Stimulated activated CD4-positive, alpha-beta T cell treated with anti-CD3 and anti-CD28 coated beads, Interleukin-1b, Interleukin-23, amount 100 ng/mL, for 1 hour (primary cell): ENCODE results near the gene STIP1.
A peak's percentile ranks its signal among the peaks of the same experiment; 100 is the strongest.

Source experiments
- DNase-seq, 2 donors: peaks; one replicate each; pipeline ENCODE4 v3.0.0-alpha.2; 2020; ENCODE audit warnings: low read depth in 2 of 2

Gene STIP1

DNA sequence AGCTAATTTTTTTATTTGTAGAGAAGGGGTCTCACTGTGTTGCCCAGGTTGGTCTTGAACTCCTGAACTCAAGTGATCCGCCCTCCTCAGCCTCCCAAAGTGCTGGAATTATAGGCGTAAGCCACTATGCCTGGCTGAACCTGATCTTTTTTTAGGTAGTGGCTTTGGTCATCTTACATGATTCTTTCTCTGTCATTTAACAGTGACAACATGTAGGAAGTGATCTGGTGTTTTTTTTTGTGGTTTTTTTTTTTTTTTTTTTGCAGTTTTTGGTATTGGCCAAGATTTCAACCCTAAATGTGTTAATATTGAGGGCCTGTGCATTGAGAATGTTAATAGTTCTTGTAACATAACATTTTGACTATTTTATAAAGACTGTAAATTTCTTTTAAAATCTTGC is 12.5 kb downstream of the STIP1 start:
- DNase-seq = no peak

DNA sequence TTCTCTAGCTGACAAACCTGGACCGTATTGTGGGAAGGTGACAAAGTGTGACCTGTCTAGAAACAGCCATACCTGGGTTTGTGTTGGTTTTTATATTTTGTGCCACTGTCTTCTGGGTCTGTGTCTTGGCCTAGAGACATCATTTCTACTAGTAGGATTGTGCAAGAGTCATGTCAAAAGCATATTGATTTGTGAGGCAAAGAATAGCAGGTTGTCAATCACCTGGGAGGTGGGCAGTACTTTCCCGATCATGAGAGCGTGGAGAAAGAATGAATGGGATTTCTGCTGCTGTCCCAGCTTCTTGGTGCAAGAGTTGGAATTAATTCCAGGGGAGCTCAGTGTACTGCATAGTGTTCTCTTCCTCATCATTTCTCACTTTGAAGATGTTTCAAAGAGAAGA is 15.6 kb downstream of the STIP1 start:
- DNase-seq = no peak

DNA sequence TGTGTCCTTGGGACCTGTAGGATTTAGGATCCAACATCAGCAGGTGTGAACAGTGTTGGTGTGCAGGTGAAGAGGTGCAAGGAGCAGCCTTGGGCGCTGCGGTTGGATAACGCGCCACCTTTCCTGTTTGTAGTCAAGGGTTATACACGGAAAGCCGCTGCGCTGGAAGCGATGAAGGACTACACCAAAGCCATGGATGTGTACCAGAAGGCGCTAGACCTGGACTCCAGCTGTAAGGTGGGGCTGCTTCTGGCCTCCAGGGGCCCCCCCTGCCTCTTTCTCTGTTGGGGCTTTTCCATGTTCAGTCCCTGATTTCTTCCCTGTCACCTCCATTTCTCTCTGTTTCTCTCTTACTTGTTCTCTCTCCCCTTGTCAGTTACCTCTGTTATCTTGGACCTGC is 17.0 kb downstream of the STIP1 start:
- no peak for DNase-seq

DNA sequence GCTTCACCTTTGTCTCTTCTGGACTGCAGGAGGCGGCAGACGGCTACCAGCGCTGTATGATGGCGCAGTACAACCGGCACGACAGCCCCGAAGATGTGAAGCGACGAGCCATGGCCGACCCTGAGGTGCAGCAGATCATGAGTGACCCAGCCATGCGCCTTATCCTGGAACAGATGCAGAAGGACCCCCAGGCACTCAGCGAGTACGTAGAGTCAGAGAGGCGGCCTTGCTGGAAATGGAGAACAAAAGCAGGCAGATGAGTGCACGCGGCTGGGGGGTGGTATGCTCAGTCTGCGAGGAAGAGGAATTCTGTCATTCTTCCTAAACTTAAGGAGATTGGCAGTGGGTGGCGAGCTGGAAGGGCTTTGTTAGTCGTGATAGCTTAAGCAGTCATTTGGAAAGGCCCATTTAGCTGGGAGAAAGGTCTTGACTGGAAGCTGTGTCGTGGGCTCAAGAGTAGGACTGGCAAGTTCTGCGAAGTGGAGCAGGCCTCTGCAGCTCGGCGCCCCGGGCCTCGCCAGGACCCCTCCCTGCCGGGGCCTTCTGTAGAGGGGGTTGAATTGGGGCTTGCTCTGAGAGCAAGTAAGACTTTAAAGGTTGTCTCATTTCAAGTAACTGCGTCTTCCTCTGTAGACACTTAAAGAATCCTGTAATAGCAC is 17.6 kb downstream of the STIP1 start:
- no peak for DNase-seq

DNA sequence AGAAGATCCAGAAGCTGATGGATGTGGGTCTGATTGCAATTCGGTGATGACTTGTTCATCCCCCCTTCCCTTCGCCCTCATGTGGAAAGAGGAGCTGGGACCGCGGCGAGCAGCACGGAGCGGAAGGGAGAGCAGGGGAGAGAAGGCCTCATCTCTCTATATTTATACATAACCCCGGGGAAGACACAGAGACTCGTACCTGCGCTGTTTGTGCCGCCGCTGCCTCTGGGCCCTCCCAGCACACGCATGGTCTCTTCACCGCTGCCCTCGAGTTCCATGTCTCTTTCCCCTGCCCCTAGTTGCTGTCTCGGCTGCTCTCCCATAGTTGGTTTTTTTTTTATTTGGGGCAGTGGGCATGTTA is 18.1 kb downstream of the STIP1 start:
- no peak for DNase-seq

DNA sequence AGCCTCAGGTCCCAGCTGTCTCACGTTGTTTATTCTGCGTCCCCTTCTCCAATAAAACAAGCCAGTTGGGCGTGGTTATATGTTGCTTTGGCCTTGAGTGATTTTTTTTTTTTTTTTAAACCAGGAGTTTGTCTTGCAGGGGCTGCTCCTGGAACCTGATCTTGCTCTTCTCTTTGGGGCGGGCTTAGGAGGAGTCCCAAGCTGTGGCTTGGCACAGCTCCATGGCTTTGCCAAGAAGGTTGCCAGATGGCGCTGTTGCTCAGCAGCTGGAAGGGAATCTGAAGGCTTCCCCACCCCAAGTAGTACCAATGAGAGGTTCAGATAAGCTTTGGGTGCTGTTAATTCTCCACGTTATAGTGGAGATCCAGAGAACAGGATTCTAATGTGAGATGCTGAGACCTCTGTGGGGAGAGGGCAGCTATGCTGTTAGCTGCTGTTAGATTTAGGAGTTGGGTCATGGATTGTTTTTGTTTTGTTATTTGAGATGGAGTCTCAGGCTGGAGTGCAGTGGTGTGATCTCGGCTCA is 18.6 kb downstream of the STIP1 start:
- DNase-seq = peak in 1 of 2 donors; percentile 64

DNA sequence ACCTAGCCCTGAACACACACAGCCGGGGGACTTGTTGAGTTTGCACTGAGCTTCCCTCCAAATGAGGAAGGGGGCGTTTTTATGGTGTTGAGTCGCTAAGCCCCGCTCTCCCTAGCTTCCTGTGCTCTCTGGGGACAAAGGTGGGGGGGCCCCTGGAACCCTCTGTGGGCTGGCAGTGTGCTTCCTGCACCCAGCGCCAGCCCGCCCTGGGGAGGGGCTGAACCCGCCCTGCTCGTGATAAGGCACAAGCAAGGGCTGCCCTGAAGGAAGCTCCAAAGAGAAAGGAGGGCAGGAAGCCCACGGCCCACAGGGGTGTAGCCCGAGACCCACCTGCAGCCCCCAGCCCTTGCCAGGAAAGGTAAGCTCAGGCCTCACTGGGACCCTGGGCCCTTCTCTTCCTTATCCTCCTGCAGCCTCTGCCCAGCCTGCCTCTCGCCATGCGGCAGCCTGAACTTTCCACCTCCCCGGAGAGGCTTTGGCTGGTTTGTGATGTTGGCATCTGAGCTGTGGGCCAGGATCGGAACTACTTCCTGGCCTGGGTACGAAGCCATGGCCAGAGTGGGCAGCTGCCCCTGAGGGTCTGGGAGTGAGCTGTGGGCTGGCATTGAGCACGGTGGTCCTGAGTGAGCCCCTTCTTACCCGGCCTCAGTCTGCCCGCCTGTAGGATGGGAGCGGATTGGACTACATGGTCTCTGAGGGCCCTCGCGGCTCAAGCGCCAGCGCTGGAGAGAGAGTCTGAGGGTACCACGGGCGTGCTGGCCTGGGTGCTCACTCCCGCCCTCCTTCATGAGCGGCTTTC is 20.7 kb downstream of the STIP1 start, which contains the start of gene FERMT3:
FERMT3 (plus strand) TSS at position 265 of the 799 bp plus-strand sequence. CDS start 644 bp downstream, outside the sequence.
- DNase-seq = no peak

DNA sequence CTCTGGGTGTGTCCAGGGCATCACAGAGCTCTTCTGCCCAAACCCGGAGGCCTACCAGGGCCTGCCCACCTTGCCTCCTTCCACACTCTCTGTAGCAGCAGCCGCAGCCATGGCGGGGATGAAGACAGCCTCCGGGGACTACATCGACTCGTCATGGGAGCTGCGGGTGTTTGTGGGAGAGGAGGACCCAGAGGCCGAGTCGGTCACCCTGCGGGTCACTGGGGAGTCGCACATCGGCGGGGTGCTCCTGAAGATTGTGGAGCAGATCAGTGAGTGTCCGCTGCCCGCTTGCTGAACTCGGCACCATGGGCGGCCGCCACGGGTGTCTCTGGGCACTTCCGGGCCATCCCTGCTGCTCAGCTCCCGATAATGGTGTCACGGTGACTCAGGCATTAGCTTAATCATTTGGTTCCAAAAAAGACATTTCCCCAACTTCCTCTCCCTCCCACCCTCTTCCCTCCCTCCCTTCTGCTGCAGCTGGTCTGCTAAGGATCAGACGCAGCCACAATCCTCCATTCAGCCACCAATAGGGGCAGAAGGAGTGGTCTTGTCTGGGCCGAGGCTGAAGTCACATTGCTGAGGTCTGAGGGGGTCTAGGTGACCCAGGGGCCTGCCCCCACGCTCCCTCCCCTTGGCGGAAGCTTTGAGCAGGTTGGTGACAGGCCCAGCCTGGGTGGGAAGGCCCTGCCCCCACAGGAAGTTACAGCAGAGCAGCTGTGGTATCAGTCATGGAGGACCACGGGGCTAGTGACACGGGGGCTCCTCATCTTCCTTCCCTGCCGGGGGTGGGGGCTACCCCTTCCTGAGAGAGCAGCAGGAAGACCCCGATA is 21.5 kb downstream of the STIP1 start:
- DNase-seq = peak in 1 of 2 donors; percentile 44

DNA sequence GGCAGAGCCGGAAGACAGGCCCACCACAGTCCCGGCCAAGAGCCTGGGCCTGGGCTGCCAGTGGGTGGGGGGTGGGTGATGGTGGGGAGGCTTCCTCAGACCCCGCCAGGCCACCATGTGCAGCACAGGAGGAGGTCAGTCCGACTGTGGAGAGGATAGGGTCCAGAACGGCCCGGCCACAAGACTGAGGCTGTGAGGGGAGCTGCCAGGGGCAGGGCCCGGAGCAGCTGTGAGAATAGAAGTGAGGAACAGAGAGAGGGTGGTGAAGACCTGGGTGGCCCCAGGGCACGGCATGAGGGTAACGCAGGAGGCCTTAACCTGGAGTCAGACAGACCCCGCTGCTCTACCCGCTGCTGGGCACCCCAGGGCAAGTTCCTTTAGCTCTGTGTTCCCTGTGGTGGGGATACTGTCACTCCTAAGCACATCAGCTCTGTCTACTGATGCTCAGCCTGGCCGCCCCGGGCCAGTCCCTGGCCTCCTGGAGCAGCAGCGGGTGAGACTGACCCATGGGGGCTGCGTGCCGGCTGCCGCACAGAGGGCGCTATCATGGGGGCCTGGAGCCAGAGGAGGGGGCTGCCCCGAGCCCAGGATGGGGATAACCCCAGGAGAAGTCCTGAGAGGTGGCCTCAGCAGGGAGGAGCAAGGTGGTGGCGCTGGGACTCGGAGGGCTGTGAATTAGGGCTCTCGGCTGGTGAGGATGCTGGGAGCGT is 22.3 kb downstream of the STIP1 start:
- DNase-seq = no peak

DNA sequence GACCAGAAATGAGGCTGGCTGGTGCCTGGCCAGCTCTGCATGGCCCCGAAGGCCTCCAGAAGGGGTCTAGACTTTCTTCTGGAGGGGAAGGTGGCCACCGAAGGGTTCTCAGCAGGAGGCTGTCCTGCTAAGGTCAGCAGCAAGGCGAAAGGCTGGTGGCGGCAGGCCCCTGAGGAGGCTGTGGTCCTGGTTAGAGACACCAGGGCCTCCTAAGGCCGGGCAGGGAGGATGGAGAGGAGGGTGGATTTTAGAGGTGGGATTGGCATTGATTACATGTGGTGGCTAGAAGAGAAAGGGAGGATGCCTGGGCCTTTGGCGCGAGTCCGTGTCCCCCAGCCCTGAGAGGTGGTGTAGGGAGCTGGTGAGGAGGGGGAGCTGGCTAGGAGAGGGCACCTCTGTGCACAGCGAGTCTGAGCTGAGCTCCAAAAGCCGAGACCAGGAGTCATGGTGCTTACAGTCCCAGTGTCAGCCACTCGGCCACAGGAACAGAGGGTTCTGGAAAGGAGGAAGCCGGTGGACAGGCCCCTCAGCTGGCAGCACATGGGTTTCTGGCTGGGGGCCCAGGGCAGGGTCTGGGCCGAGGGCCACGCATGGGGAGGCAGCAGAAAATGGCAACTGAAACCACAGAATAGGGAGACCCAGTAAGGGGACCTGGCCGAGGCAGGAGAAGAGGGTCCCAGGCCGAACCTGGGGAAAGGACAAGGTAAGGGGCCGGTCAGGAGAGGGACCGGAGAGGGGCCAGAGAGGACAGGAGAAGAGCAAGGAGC is 23.0 kb downstream of the STIP1 start:
- no peak for DNase-seq

DNA sequence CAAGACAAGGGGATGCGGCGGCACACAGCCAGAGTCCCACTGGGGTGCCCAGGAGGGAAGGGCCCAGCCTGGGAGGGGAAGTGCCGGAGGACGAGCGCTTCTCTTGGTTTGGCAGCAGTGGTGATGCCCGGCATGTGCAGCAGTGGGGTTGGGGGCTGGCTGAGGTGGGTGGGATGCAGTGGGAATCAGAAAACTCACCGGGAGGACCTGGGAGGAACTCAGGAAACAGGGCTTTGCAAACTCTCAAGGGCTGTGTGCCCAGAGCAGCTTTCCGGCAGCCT is 23.5 kb downstream of the STIP1 start:
- no peak for DNase-seq

DNA sequence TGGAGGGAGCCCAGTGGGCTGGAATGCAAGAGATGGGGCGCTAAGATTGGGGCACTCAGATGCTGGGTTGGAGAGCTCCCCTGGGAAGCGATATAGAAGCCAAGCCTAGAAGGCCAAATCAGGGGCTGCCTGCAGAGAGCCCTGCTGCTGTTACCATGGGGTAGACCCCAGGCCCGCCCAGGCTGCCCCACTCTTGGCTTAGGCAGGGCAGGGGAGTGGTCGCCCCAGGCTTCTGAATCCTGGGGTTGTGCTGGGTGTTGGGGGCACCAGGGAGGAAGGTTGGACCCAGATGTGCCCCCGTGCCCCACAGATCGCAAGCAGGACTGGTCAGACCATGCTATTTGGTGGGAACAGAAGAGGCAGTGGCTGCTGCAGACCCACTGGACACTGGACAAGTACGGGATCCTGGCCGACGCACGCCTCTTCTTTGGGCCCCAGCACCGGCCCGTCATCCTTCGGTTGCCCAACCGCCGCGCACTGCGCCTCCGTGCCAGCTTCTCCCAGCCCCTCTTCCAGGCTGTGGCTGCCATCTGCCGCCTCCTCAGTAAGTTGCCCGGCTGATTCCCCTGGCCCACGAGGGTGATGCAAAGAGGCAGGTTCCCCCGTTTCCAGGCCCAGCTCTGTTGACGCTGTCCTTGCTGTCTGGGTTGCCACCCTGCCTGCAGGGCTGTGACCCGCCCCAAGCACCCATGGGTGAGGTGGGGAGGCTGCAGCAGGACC is 24.5 kb downstream of the STIP1 start:
- no peak for DNase-seq

DNA sequence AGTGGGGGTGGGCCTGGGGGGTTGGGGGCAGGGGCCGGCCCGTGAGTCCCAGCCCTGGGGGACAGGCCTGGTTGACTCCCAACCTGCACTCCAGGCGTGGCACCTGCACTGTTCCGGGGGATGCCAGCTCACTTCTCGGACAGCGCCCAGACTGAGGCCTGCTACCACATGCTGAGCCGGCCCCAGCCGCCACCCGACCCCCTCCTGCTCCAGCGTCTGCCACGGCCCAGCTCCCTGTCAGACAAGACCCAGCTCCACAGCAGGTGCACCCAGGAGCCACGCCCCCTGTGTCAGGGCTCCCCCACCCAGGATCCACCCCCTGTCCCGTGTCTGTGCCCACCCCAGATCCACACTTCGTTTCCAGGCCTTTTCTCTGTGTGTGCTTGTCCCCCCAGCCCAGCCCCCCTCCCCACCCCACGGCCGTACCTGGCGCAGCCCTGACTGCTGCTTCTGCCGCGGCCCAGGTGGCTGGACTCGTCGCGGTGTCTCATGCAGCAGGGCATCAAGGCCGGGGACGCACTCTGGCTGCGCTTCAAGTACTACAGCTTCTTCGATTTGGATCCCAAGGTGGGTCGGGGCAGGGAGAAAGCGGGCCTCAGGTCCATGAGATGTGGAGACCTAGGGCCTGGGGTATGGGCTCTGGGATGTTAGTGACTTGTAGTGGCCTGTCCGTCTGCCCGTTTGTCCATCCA is 25.4 kb downstream of the STIP1 start:
- no peak for DNase-seq

DNA sequence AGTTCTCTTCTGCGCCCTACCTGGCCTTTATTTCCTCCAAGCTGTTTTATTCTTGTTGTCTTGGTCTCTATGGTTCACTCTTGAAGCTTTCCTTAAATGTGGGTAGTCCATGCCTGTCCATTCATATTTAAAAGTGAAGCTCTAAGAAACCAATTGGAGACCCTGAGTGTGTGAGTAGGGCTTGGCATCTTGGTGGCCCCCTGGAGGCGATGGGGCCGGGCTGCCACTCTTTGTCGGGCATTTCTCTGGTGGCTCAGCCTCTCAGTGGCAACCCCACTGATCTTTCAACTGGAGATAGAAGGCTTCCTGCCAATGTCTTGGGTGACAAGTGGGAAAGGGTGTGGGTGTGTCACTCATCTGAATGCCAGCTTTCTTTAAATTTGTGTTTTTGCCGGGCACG is 30.9 kb downstream of the STIP1 start:
- DNase-seq = no peak

DNA sequence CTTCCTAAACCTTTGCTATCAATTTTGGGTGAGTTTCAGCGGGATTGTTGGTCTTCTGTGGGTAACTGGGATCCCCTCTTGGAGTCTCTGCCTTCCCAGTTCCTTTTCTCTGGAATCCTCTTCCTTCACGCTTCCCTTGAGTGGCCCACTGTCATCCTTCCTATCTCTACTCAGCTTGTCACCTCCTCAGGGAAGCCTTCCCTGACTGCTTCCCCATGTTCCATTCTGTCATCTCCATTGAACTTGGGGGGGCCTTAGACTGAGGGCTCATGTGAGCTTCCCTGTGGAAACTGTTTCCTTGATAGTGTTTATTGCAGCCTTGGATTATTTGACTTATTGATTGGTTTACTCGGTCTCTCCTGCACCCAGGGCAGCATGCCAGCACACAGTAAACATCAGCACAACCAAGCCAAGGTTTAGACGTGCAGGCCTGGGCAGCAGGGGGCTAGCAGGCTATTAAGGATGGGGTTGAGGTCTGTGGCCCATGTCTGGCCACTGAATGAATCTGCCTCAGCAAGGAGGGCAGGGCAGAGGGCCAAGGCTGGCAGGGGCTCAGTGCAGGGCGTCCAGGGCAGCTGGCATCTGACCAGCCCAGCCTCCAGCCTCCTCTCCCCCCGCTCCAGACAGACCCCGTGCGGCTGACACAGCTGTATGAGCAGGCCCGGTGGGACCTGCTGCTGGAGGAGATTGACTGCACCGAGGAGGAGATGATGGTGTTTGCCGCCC is 32.8 kb downstream of the STIP1 start:
- no peak for DNase-seq

DNA sequence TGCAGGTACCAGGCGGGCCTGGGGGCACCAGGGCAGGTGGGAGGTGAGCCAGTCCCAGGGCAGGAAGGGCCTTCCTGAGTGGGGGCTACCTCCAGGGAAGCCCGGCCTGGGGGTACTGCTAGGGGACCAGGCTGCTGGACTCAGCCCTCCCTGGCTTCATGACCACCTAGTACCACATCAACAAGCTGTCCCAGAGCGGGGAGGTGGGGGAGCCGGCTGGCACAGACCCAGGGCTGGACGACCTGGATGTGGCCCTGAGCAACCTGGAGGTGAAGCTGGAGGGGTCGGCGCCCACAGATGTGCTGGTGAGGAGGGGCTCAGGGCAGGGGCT is 33.3 kb downstream of the STIP1 start:
- DNase-seq = no peak

DNA sequence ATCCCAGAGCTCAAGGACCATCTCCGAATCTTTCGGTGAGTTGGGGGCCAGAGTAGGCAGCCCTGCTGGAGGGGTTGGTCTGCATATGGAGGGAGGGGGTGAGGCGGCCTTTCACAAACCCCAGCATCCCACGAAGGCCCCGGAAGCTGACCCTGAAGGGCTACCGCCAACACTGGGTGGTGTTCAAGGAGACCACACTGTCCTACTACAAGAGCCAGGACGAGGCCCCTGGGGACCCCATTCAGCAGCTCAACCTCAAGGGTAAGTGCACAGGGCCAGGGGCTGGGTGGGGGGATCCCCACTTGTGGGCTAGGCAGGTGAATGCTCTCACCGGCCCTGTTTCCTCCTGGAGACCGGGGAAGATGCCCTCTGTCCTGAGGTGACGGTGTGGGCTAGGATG is 33.8 kb downstream of the STIP1 start:
- no peak for DNase-seq

DNA sequence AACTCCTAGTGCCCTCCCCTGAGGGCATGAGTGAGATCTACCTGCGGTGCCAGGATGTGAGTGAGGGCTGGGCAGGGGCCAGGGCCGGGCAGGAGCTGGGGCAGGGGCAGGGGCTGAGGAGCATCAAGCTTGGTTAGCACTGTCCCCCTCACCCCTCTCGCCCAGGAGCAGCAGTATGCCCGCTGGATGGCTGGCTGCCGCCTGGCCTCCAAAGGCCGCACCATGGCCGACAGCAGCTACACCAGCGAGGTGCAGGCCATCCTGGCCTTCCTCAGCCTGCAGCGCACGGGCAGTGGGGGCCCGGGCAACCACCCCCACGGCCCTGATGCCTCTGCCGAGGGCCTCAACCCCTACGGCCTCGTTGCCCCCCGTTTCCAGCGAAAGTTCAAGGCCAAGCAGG is 34.3 kb downstream of the STIP1 start:
- DNase-seq = no peak

DNA sequence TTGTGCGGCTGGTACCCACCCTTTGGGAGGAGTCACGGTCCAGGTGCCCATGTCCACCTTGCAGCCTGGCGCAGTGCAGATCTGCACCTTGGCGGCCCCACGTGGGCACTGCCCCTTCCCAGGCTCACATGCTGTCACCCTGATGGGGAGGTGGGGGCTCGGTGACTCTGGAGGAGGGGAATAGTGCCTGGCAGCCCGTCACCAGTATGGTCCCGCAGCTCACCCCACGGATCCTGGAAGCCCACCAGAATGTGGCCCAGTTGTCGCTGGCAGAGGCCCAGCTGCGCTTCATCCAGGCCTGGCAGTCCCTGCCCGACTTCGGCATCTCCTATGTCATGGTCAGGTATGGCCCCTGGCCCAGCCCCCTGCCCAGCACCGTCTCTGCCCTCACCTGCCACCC is 34.8 kb downstream of the STIP1 start:
- DNase-seq = no peak

DNA sequence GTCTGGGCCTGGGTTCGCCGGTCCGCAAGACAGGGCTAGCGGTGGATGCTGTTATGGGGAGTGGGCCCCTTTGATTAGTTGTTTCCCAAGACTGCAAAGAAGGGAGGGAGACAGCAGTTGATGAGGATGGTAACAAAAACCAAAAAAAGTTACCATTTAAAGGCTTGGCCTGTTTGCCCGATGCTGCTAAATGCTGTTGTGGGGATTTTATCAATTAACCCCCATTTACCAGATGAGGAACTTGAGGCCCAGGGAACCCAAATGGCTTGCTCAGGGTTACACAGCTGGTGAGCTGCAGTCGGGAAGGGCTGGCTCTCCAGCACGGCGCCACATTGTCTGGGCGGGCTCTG is 36.7 kb downstream of the STIP1 start:
- DNase-seq = no peak
